ENCODE results near the gene MAP4K3. TPM values are rescaled to one million over a fixed set of nuclear protein-coding genes. Genes with fewer than 3 reads are reported as not detected.

MAP4K3 gene
- total RNA-seq, 4 donors from 2014 or later: 23.0 to 52.1 (median 31.8) TPM

- no peak for TF ChIP-seq POLR2A (IDR thresholded peaks at IDR 0.05)
- no peak for TF ChIP-seq CTCF (IDR thresholded peaks at IDR 0.05 in 4 of 5, conservative IDR thresholded peaks at IDR 0.05 in 1 of 5)
- Histone ChIP-seq H3K27ac (no peak overlapping the region), H3K4me1 (peaks cover 7 to 8% of the 10 kb centered on the region in 2 donors), H3K4me3 (no peak overlapping the region), H3K27me3 (no peaks in the 10 kb centered on the region), H3K36me3 (no peaks in the 10 kb centered on the region), H3K9me3 (no peaks in the 10 kb centered on the region)
- no peak for DNase-seq
- ATAC-seq: no peak
- in situ Hi-C loops (cut with MboI; ENCODE audit: low sequenced_read_pairs in 4 of 4) (no loop called here), intact Hi-C loops (cut with DNase I; ENCODE audit: low total_unique reads) (no loop called here)
These were observed 46.4 kb upstream of the MAP4K3 start for GRCh38 chr2:39483534-39483933.

- in situ Hi-C loops (cut with MboI; ENCODE audit: low sequenced_read_pairs in 4 of 4) (no loop called here), intact Hi-C loops (cut with DNase I; ENCODE audit: low total_unique reads) (no loop called here)
- H3K9me3 ChIP-seq: no peaks in the 10 kb centered on the region
- peaks cover 7 to 8% of the 10 kb centered on the region in 2 donors for H3K4me1 ChIP-seq
- H3K36me3 ChIP-seq: no peaks in the 10 kb centered on the region
- ATAC-seq (no peak), DNase-seq (no peak)
- H3K27ac ChIP-seq: no peak overlapping the region
- TF ChIP-seq POLR2A (IDR thresholded peaks at IDR 0.05): no peak
- TF ChIP-seq CTCF (IDR thresholded peaks at IDR 0.05 in 4 of 5, conservative IDR thresholded peaks at IDR 0.05 in 1 of 5): no peak
- H3K27me3 ChIP-seq: no peaks in the 10 kb centered on the region
- H3K4me3 ChIP-seq: no peak overlapping the region
These were observed 44.5 kb upstream of the MAP4K3 start for GRCh38 chr2:39481611-39482010.

- Histone ChIP-seq H3K4me3 (no peak overlapping the region), H3K9me3 (no peaks in the 10 kb centered on the region), H3K4me1 (peaks cover 7% of the 10 kb centered on the region in 2 donors), H3K27ac (no peak overlapping the region), H3K27me3 (no peaks in the 10 kb centered on the region), H3K36me3 (peaks cover 0 to 5% of the 10 kb centered on the region in 2 donors)
- DNase-seq: no peak
- in situ Hi-C loops (cut with MboI; ENCODE audit: low sequenced_read_pairs in 4 of 4): no loop called here
- intact Hi-C loops (cut with DNase I; ENCODE audit: low total_unique reads): no loop called here
- ATAC-seq: no peak
- no peak for TF ChIP-seq POLR2A (IDR thresholded peaks at IDR 0.05)
- TF ChIP-seq CTCF (IDR thresholded peaks at IDR 0.05 in 4 of 5, conservative IDR thresholded peaks at IDR 0.05 in 1 of 5): no peak
These were observed 42.6 kb upstream of the MAP4K3 start for GRCh38 chr2:39479696-39480095.

- TF ChIP-seq POLR2A (IDR thresholded peaks at IDR 0.05): no peak
- TF ChIP-seq CTCF (IDR thresholded peaks at IDR 0.05 in 4 of 5, conservative IDR thresholded peaks at IDR 0.05 in 1 of 5): no peak
- Histone ChIP-seq H3K4me3 (no peak overlapping the region), H3K36me3 (peaks cover 0 to 7% of the 10 kb centered on the region in 2 donors), H3K4me1 (peaks cover 2 to 3% of the 10 kb centered on the region in 2 donors), H3K27ac (no peak overlapping the region), H3K9me3 (no peaks in the 10 kb centered on the region), H3K27me3 (no peaks in the 10 kb centered on the region)
- ATAC-seq (no peak), DNase-seq (no peak)
- in situ Hi-C loops (cut with MboI; ENCODE audit: low sequenced_read_pairs in 4 of 4): no loop called here
- intact Hi-C loops (cut with DNase I; ENCODE audit: low total_unique reads): no loop called here
These were observed 42.1 kb upstream of the MAP4K3 start for GRCh38 chr2:39479053-39479670.

GRCh38 chr2:39476524-39476923, 39.4 kb upstream of the MAP4K3 start:
- ATAC-seq: no peak
- no peak for DNase-seq
- in situ Hi-C loops (cut with MboI; ENCODE audit: low sequenced_read_pairs in 4 of 4) (no loop called here), intact Hi-C loops (cut with DNase I; ENCODE audit: low total_unique reads) (no loop called here)
- Histone ChIP-seq H3K4me1 (no peaks in the 10 kb centered on the region), H3K9me3 (no peaks in the 10 kb centered on the region), H3K36me3 (peaks cover 0 to 7% of the 10 kb centered on the region in 2 donors), H3K4me3 (no peak overlapping the region), H3K27me3 (no peaks in the 10 kb centered on the region), H3K27ac (no peak overlapping the region)
- no peak for TF ChIP-seq CTCF (IDR thresholded peaks at IDR 0.05 in 4 of 5, conservative IDR thresholded peaks at IDR 0.05 in 1 of 5)
- no peak for TF ChIP-seq POLR2A (IDR thresholded peaks at IDR 0.05)
